HEK293 (cell line): ENCODE measurements around the gene BICC1.

ENCODE experiments used
- CTCF ChIA-PET: fragments of 350-600 bp; formaldehyde crosslinking; extraction: SDS; loops from one replicate; lab custom pipeline; 2021; ENCODE audit warnings: antibody characterized with exemption; lab: Yijun Ruan, JAX
- POLR2A ChIA-PET: fragments of 300-600 bp; formaldehyde crosslinking; extraction: SDS; loops from one replicate; lab custom pipeline; 2020; ENCODE audit warnings: antibody characterized with exemption, inconsistent platforms; lab: Yijun Ruan, JAX
- H3K27ac ChIP-seq: fragments of 200-500 bp; sonication (Bioruptor generic); 2 replicates; pipeline ENCODE4 v1.5.1; 2014; ENCODE audit warnings: low read depth, low read length, control low read depth, inconsistent platforms; ENCODE audit errors: extremely low read depth
- H3K36me3 ChIP-seq, 2 experiments: fragments of 200-500 bp in 1 of 2; sonication (Bioruptor generic) in 1 of 2; 1 replicate in 1 of 2; 2 replicates in 1 of 2; pipeline ENCODE4 v1.5.1; 2014 to 2017; ENCODE audit warnings: inconsistent platforms in 2 of 2, low read length in 2 of 2; ENCODE audit not compliant: control insufficient read depth in 2 of 2, insufficient read depth in 1 of 2
- H3K4me1 ChIP-seq: fragments of 200-500 bp; sonication (Bioruptor generic); 2 replicates; pipeline ENCODE4 v1.5.1; 2014; ENCODE audit warnings: mild to moderate bottlenecking, low read length, inconsistent platforms; ENCODE audit not compliant: control insufficient read depth, insufficient read depth
- H3K4me3 ChIP-seq: 2 replicates; pipeline ENCODE4 v1.5.1; 2011; ENCODE audit warnings: low read depth, mild to moderate bottlenecking, control low read depth, low read length, moderate library complexity
- H3K9me3 ChIP-seq: fragments of 200-500 bp; sonication (Bioruptor generic); 2 replicates; pipeline ENCODE4 v1.5.1; 2014; ENCODE audit warnings: low read depth, low read length, inconsistent platforms; ENCODE audit not compliant: control insufficient read depth, insufficient read depth
- IKZF3 ChIP-seq: fragments of 450-650 bp; IDR thresholded peaks from 2 replicates; pipeline ENCODE4 v1.5.0; 2018; ENCODE audit warnings: missing biosample characterization, mild to moderate bottlenecking, missing genetic modification characterization, moderate library complexity
- KLF1 ChIP-seq: fragments of 450-650 bp; formaldehyde crosslinking; IDR thresholded peaks from 2 replicates; pipeline ENCODE4 v1.5.1; 2016; ENCODE audit warnings: missing biosample characterization, missing genetic modification characterization
- MEIS1 ChIP-seq: sonication (generic); formaldehyde crosslinking; IDR thresholded peaks from 2 replicates; pipeline ENCODE4 v1.8.1; 2022; ENCODE audit warnings: missing genetic modification reagents, mild to moderate bottlenecking, borderline replicate concordance
- MYNN ChIP-seq: fragments of 450-650 bp; formaldehyde crosslinking; IDR thresholded peaks from 2 replicates; pipeline ENCODE4 v1.5.1; 2016; ENCODE audit warnings: missing biosample characterization, missing genetic modification characterization, borderline replicate concordance
- PRDM1 ChIP-seq: fragments of 450-650 bp; formaldehyde crosslinking; IDR thresholded peaks from 2 replicates; pipeline ENCODE4; 2016; ENCODE audit warnings: missing biosample characterization, missing genetic modification characterization
- YY1 ChIP-seq: fragments of 450-650 bp; formaldehyde crosslinking; IDR thresholded peaks from 2 replicates; pipeline ENCODE4 v1.5.1; 2018; ENCODE audit warnings: missing biosample characterization, missing genetic modification characterization
- YY2 ChIP-seq: fragments of 450-650 bp; formaldehyde crosslinking; IDR thresholded peaks from 2 replicates; pipeline ENCODE4 v1.5.1; 2016; ENCODE audit warnings: missing biosample characterization, missing genetic modification characterization
- ZBTB1 ChIP-seq: fragments of 450-650 bp; formaldehyde crosslinking; IDR thresholded peaks from 2 replicates; pipeline ENCODE4 v1.5.1; 2016; ENCODE audit warnings: missing biosample characterization, missing genetic modification characterization
- ZBTB7A ChIP-seq: fragments of 450-650 bp; formaldehyde crosslinking; IDR thresholded peaks from 2 replicates; pipeline ENCODE4 v1.5.1; 2016; ENCODE audit warnings: low read depth, missing biosample characterization, missing genetic modification characterization
- ZNF140 ChIP-seq: fragments of 450-650 bp; formaldehyde crosslinking; IDR thresholded peaks from 2 replicates; pipeline ENCODE4 v1.5.1; 2016; ENCODE audit warnings: missing biosample characterization, missing genetic modification characterization
- ZNF175 ChIP-seq: fragments of 450-650 bp; formaldehyde crosslinking; IDR thresholded peaks from 2 replicates; pipeline ENCODE4 v1.5.1; 2016; ENCODE audit warnings: missing biosample characterization, missing genetic modification characterization
- ZNF221 ChIP-seq: fragments of 450-650 bp; formaldehyde crosslinking; IDR thresholded peaks from 2 replicates; pipeline ENCODE4 v1.5.1; 2017; ENCODE audit warnings: missing biosample characterization, missing genetic modification characterization, borderline replicate concordance
- ZNF292 ChIP-seq: fragments of 450-650 bp; formaldehyde crosslinking; IDR thresholded peaks from 2 replicates; pipeline ENCODE4 v1.5.1; 2016; ENCODE audit warnings: low read depth, missing biosample characterization, missing genetic modification characterization, borderline replicate concordance
- ZNF473 ChIP-seq: fragments of 450-650 bp; formaldehyde crosslinking; IDR thresholded peaks from 2 replicates; pipeline ENCODE4 v1.5.1; 2017; ENCODE audit warnings: missing biosample characterization, missing genetic modification characterization
- ZNF501 ChIP-seq: fragments of 450-650 bp; formaldehyde crosslinking; IDR thresholded peaks from 2 replicates; pipeline ENCODE4 v1.5.1; 2016; ENCODE audit warnings: missing biosample characterization, missing genetic modification characterization
- ZNF585B ChIP-seq: fragments of 450-650 bp; formaldehyde crosslinking; IDR thresholded peaks from 2 replicates; pipeline ENCODE4 v1.5.1; 2016; ENCODE audit warnings: missing biosample characterization, missing genetic modification characterization
- ZNF623 ChIP-seq: fragments of 450-650 bp; formaldehyde crosslinking; IDR thresholded peaks from 2 replicates; pipeline ENCODE4 v1.5.1; 2016; ENCODE audit warnings: missing biosample characterization, missing genetic modification characterization
- ZNF654 ChIP-seq: fragments of 450-650 bp; formaldehyde crosslinking; IDR thresholded peaks from 2 replicates; pipeline ENCODE4 v1.5.1; 2016; ENCODE audit warnings: low read depth, missing biosample characterization, missing genetic modification characterization
- ZNF658 ChIP-seq: fragments of 450-650 bp; formaldehyde crosslinking; IDR thresholded peaks from 2 replicates; pipeline ENCODE4; 2016; ENCODE audit warnings: missing biosample characterization, missing genetic modification characterization
- ZNF707 ChIP-seq: fragments of 450-650 bp; formaldehyde crosslinking; IDR thresholded peaks from 2 replicates; pipeline ENCODE4 v1.5.1; 2016; ENCODE audit warnings: missing biosample characterization, missing genetic modification characterization
- ZNF830 ChIP-seq: fragments of 450-650 bp; IDR thresholded peaks from 2 replicates; pipeline ENCODE4 v1.5.0; 2018; ENCODE audit warnings: missing biosample characterization, missing genetic modification characterization, low read depth, mild to moderate bottlenecking, moderate library complexity
- TF ChIP-seq, protein P1 (sequence below): fragments of 450-650 bp; formaldehyde crosslinking; optimal IDR thresholded peaks from 2 replicates; pipeline ENCODE3; 2016; ENCODE audit warnings: missing biosample characterization, mild to moderate bottlenecking, missing genetic modification characterization
- TF ChIP-seq, protein P2 (sequence below): fragments of 450-650 bp; formaldehyde crosslinking; IDR thresholded peaks from 2 replicates; pipeline ENCODE4 v1.5.1; 2016; ENCODE audit warnings: missing biosample characterization, missing genetic modification characterization
- TF ChIP-seq, protein P3 (sequence below): fragments of 450-650 bp; formaldehyde crosslinking; IDR thresholded peaks from 2 replicates; pipeline ENCODE4 v1.5.1; 2016; ENCODE audit warnings: missing biosample characterization, missing genetic modification characterization

The BICC1 gene

DNA sequence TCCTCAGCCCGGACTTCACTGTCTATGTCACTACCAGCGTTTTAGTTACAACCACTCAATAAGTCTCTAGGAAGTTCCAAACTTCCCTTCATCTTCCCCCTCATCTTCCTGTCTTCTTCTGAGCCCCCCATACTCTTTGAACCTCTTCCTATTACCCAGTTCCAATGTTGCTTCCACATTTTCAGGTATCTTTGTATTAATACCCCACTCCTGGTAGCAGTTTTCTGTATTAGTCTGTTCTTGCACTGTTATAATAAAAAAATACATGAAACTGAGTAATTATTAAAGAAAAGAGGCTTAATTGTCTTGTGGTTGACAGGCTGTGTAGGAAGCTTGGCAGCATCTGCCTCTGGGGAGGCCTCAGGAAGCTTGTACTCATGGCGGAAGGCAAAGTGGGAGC is 218.6 kb downstream of the BICC1 start:
- TF ChIP-seq ZBTB1 (tag by site-specific recombination), result no peak
- TF ChIP-seq ZNF707 (tag by site-specific recombination), result peak; percentile 76
- TF ChIP-seq ZNF658 (tag by site-specific recombination), result no peak
- TF ChIP-seq, protein P1, sequence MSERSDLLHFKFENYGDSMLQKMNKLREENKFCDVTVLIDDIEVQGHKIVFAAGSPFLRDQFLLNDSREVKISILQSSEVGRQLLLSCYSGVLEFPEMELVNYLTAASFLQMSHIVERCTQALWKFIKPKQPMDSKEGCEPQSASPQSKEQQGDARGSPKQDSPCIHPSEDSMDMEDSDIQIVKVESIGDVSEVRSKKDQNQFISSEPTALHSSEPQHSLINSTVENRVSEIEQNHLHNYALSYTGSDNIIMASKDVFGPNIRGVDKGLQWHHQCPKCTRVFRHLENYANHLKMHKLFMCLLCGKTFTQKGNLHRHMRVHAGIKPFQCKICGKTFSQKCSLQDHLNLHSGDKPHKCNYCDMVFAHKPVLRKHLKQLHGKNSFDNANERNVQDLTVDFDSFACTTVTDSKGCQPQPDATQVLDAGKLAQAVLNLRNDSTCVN (tag by site-specific recombination), result no peak
- ChIA-PET CTCF (interaction anchor here (1.0 kb wide), 1 partner anchor 11 kb away, joined by 6 read pairs; no protein-coding TSS in a partner anchor), POLR2A (no interaction called here)
- Histone ChIP-seq H3K4me1 (no peaks in the 10 kb centered on the region), H3K9me3 (no peaks in the 10 kb centered on the region), H3K36me3 (no peaks in the 10 kb centered on the region), H3K4me3 (no peak overlapping the region), H3K27ac (no peak overlapping the region)

DNA sequence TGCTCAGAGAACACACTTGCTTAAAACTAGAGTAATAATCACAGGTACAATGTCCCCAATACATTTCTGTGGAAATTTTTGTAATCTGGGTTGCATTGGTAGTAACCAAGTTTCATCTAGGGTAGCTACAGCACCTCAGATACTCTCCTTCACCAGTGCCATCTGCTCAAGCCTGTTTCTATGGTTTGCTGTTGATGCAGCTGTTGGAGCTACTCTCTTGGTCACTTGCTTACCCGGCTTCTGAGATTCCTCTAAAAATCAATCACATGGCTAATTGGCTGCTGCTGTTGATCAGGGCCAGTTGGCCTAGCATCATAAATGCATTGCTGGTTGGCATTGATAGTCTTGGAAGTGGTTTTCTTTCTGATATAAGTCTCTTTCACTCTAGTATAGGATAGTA is 220.8 kb downstream of the BICC1 start:
- no peaks in the 10 kb centered on the region for H3K9me3 ChIP-seq
- H3K4me3 ChIP-seq, result no peak overlapping the region
- no peaks in the 10 kb centered on the region for H3K4me1 ChIP-seq
- no peak overlapping the region for H3K27ac ChIP-seq
- TF ChIP-seq MEIS1 (CRISPR knock-in tag), result no peak
- TF ChIP-seq ZNF654 (tag by site-specific recombination), result no peak
- TF ChIP-seq MYNN (tag by site-specific recombination), result no peak
- TF ChIP-seq ZNF140 (tag by site-specific recombination), result no peak
- no peak for TF ChIP-seq PRDM1
- no peak for TF ChIP-seq ZNF830 (tag by site-specific recombination)
- no peak for TF ChIP-seq ZNF585B
- TF ChIP-seq, protein P1 (tag by site-specific recombination), result no peak
- no peak for TF ChIP-seq ZNF221 (tag by site-specific recombination)
- no peak for TF ChIP-seq ZBTB7A (tag by site-specific recombination)
- TF ChIP-seq ZNF501 (tag by site-specific recombination), result no peak
- TF ChIP-seq ZNF473 (tag by site-specific recombination), result no peak
- TF ChIP-seq YY2, result no peak
- no peak for TF ChIP-seq ZNF623 (tag by site-specific recombination)
- TF ChIP-seq, protein P2, sequence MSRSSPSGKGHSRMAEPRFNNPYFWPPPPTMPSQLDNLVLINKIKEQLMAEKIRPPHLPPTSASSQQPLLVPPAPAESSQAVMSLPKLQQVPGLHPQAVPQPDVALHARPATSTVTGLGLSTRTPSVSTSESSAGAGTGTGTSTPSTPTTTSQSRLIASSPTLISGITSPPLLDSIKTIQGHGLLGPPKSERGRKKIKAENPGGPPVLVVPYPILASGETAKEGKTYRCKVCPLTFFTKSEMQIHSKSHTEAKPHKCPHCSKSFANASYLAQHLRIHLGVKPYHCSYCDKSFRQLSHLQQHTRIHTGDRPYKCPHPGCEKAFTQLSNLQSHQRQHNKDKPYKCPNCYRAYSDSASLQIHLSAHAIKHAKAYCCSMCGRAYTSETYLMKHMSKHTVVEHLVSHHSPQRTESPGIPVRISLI, result no peak
- TF ChIP-seq ZNF292 (tag by site-specific recombination), result no peak
- H3K36me3 ChIP-seq, result no peaks in the 10 kb centered on the region
- ChIA-PET POLR2A (no interaction called here), CTCF (interaction anchor here (0.6 to 1.7 kb wide), 2 partner anchors 202 to 716 kb away, joined by 4 to 7 read pairs; no protein-coding TSS in a partner anchor)

DNA sequence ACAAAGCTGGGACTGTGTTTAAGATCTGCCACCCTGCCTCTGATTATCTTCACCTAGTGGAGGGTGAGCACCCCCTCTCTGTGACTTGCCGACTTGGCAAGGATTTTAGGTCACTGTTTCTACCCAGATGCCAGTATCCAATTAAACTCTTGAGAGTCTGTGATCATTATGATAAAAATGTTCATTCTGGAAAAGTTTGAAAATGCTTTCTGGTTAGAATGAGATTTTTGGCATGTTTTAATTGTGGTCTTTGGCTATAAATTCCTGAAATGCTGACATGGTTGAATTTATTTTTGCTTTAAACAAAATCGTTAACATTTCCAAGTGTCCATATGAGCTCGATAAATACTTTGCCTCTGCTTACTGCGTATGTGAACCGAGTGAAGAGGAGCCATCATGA is 221.4 kb downstream of the BICC1 start:
- H3K4me1 ChIP-seq, result no peaks in the 10 kb centered on the region
- TF ChIP-seq, protein P3, sequence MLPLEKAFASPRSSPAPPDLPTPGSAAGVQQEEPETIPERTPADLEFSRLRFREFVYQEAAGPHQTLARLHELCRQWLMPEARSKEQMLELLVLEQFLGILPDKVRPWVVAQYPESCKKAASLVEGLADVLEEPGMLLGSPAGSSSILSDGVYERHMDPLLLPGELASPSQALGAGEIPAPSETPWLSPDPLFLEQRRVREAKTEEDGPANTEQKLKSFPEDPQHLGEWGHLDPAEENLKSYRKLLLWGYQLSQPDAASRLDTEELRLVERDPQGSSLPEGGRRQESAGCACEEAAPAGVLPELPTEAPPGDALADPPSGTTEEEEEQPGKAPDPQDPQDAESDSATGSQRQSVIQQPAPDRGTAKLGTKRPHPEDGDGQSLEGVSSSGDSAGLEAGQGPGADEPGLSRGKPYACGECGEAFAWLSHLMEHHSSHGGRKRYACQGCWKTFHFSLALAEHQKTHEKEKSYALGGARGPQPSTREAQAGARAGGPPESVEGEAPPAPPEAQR (tag by site-specific recombination), result no peak
- TF ChIP-seq IKZF3, result no peak
- TF ChIP-seq ZNF175 (tag by site-specific recombination), result no peak
- no peak for TF ChIP-seq YY1
- no peak for TF ChIP-seq KLF1
- CTCF ChIA-PET, result interaction anchor here (1.7 kb wide), 1 partner anchor 203 kb away, joined by 7 read pairs; no protein-coding TSS in a partner anchor
- no peaks in the 10 kb centered on the region for H3K9me3 ChIP-seq
- POLR2A ChIA-PET, result no interaction called here
- H3K27ac ChIP-seq, result no peak overlapping the region
- H3K4me3 ChIP-seq, result no peak overlapping the region
- H3K36me3 ChIP-seq, result no peaks in the 10 kb centered on the region
